Posterior vena cava (tissue), 2 donors: Measurements from ENCODE around the gene ZNF444. TPM values are rescaled to one million over a fixed set of nuclear protein-coding genes. Genes with fewer than 3 reads are reported as not detected.
"Not testable (repeated sequence)": the region's sequence is repeated elsewhere in the genome, so short reads cannot be mapped to it uniquely, and the experiment has no call there.

Experiments
- DNase-seq: peaks from one replicate; pipeline ENCODE4 v3.0.0-alpha.2; 2020; ENCODE audit warnings: low spot score
- intact Hi-C, 2 donors: fragments of 100-400 bp; cut with DNase I; formaldehyde crosslinking; loops; one replicate each; pipeline versions ENCODE4 v1.14.1 to v1.14.2; 2022 to 2023
- total RNA-seq, 2 donors: library from RNA; stranded (reverse); fragmentation: NEBNext Ultra II Directional; extraction: Animal tissue kit (Norgen Biotek cat#: 25700); gene quantifications; one replicate each; pipeline ENCODE4 v1.2.1, GENCODE V29; 2021
- donor health status: DM: yes; HTN: yes; CAD: no.
- donor health status: DM: yes; HTN: yes; CAD: no.

The ZNF444 gene
- total RNA-seq, 2 donors from 2014 or later, result 17.8 to 23.8 TPM

GRCh38 chr19:56210036-56210435 is 68.9 kb downstream of the ZNF444 start:
- intact Hi-C loops, result not testable (repeated sequence)
- peak; percentile 30 for DNase-seq

Other genes starting within 250 kb of the ZNF444 start
- gene NLRP13, start 209.0 kb upstream of the ZNF444 start, total RNA-seq, result not detected
- not detected for gene NLRP8, start 193.5 kb upstream of the ZNF444 start, total RNA-seq
- gene NLRP5, start 154.5 kb upstream of the ZNF444 start, total RNA-seq, result not detected
- 10 to 100 TPM; 19.0 to 24.7 TPM for gene ZNF787, start 20.0 kb upstream of the ZNF444 start, total RNA-seq
- not detected for gene GALP, start 34.7 kb downstream of the ZNF444 start, total RNA-seq
- gene ZSCAN5B, start 56.5 kb downstream of the ZNF444 start, total RNA-seq, result not detected
- gene ZSCAN5C, start 61.0 kb downstream of the ZNF444 start, total RNA-seq, result not detected
- not detected for gene EDDM13, start 131.5 kb downstream of the ZNF444 start, total RNA-seq
- 1 to 10 TPM; 8.5 to 10.0 TPM for gene ZSCAN5A, start 173.6 kb downstream of the ZNF444 start, total RNA-seq